ENCODE results near the gene FAM236C. TPM values are rescaled to one million over a fixed set of nuclear protein-coding genes. Genes with fewer than 3 reads are reported as not detected.
"Not testable (repeated sequence)": the region's sequence is repeated elsewhere in the genome, so short reads cannot be mapped to it uniquely, and the experiment has no call there.

FAM236C gene
- total RNA-seq, 1 experiment from 2014 or later = not detected

- ATAC-seq = peak; percentile 74
- H2AFZ ChIP-seq (ENCODE audit: low read depth, low read length, poor library complexity, severe bottlenecking); BruUV-seq (replicated peaks); H3K9me2 ChIP-seq (ENCODE audit: insufficient read depth); H4K20me1 ChIP-seq (ENCODE audit: insufficient read depth); H3K27ac ChIP-seq (ENCODE audit: low read depth, low read length); H3K4me1 ChIP-seq (ENCODE audit: control insufficient read depth in 1 of 2, insufficient read depth in 2 of 2, low read length in 2 of 2); DNase-seq (ENCODE audit: low read depth, low spot score); H3K4me3 ChIP-seq (replicated peaks in 1 of 2; ENCODE audit: low read depth in 1 of 2, low read length in 2 of 2); H3K27me3 ChIP-seq (ENCODE audit: insufficient read depth, low read length); H3K4me2 ChIP-seq (ENCODE audit: low read length); H3K9me3 ChIP-seq (ENCODE audit: control insufficient read depth in 1 of 2, insufficient read depth in 1 of 2, low read depth in 1 of 2, low read length in 2 of 2); H3K36me3 ChIP-seq (ENCODE audit: control insufficient read depth in 1 of 2, insufficient read depth in 2 of 2, low read length in 2 of 2); CTCF ChIA-PET; intact Hi-C loops (cut with micrococcal nuclease); RAD21 ChIA-PET (ENCODE audit: low non-redundant PET in 1 of 2, low total read pairs in 2 of 2, uncharacterized antibody in 2 of 2, unreplicated experiment in 2 of 2); POLR2A ChIA-PET; H3K79me2 ChIP-seq (ENCODE audit: insufficient read depth, low read length); H3K9ac ChIP-seq (ENCODE audit: low read length): not testable (repeated sequence)
These were observed 24.0 kb downstream of the FAM236C start for GRCh38 chrX:72936455-72936854.

GRCh38 chrX:72936882-72937455 lies 24.6 kb downstream of the FAM236C start:
- H3K4me2 ChIP-seq (ENCODE audit: low read length); H3K27me3 ChIP-seq (ENCODE audit: insufficient read depth, low read length); H3K79me2 ChIP-seq (ENCODE audit: insufficient read depth, low read length); H4K20me1 ChIP-seq (ENCODE audit: insufficient read depth); H3K27ac ChIP-seq (ENCODE audit: low read depth, low read length); POLR2A ChIA-PET; H3K9ac ChIP-seq (ENCODE audit: low read length); H2AFZ ChIP-seq (ENCODE audit: low read depth, low read length, poor library complexity, severe bottlenecking); CTCF ChIA-PET; H3K9me3 ChIP-seq (ENCODE audit: control insufficient read depth in 1 of 2, insufficient read depth in 1 of 2, low read depth in 1 of 2, low read length in 2 of 2); RAD21 ChIA-PET (ENCODE audit: low non-redundant PET in 1 of 2, low total read pairs in 2 of 2, uncharacterized antibody in 2 of 2, unreplicated experiment in 2 of 2); ATAC-seq; intact Hi-C loops (cut with micrococcal nuclease); BruUV-seq (replicated peaks); DNase-seq (ENCODE audit: low read depth, low spot score); H3K36me3 ChIP-seq (ENCODE audit: control insufficient read depth in 1 of 2, insufficient read depth in 2 of 2, low read length in 2 of 2); H3K9me2 ChIP-seq (ENCODE audit: insufficient read depth); H3K4me3 ChIP-seq (replicated peaks in 1 of 2; ENCODE audit: low read depth in 1 of 2, low read length in 2 of 2); H3K4me1 ChIP-seq (ENCODE audit: control insufficient read depth in 1 of 2, insufficient read depth in 2 of 2, low read length in 2 of 2): not testable (repeated sequence)

- H3K4me2 ChIP-seq (ENCODE audit: low read length); ATAC-seq; DNase-seq (ENCODE audit: low read depth, low spot score); H3K27ac ChIP-seq (ENCODE audit: low read depth, low read length); H3K27me3 ChIP-seq (ENCODE audit: insufficient read depth, low read length); H2AFZ ChIP-seq (ENCODE audit: low read depth, low read length, poor library complexity, severe bottlenecking); H3K4me1 ChIP-seq (ENCODE audit: control insufficient read depth in 1 of 2, insufficient read depth in 2 of 2, low read length in 2 of 2); H3K79me2 ChIP-seq (ENCODE audit: insufficient read depth, low read length); intact Hi-C loops (cut with micrococcal nuclease); H3K9me2 ChIP-seq (ENCODE audit: insufficient read depth); BruUV-seq (replicated peaks); H3K9ac ChIP-seq (ENCODE audit: low read length); H3K4me3 ChIP-seq (replicated peaks in 1 of 2; ENCODE audit: low read depth in 1 of 2, low read length in 2 of 2); H4K20me1 ChIP-seq (ENCODE audit: insufficient read depth); CTCF ChIA-PET; POLR2A ChIA-PET; H3K36me3 ChIP-seq (ENCODE audit: control insufficient read depth in 1 of 2, insufficient read depth in 2 of 2, low read length in 2 of 2); H3K9me3 ChIP-seq (ENCODE audit: control insufficient read depth in 1 of 2, insufficient read depth in 1 of 2, low read depth in 1 of 2, low read length in 2 of 2); RAD21 ChIA-PET (ENCODE audit: low non-redundant PET in 1 of 2, low total read pairs in 2 of 2, uncharacterized antibody in 2 of 2, unreplicated experiment in 2 of 2): not testable (repeated sequence)
These were observed 25.5 kb downstream of the FAM236C start, which contains the start of gene FAM236A for GRCh38 chrX:72937906-72938305. Gene FAM236A (plus strand): TSS chrX:72938206. CDS start chrX:72938263, 57 bp downstream.

- H3K27me3 ChIP-seq (ENCODE audit: insufficient read depth, low read length); H2AFZ ChIP-seq (ENCODE audit: low read depth, low read length, poor library complexity, severe bottlenecking); H3K4me2 ChIP-seq (ENCODE audit: low read length); H3K9ac ChIP-seq (ENCODE audit: low read length); POLR2A ChIA-PET; H3K79me2 ChIP-seq (ENCODE audit: insufficient read depth, low read length); H3K36me3 ChIP-seq (ENCODE audit: control insufficient read depth in 1 of 2, insufficient read depth in 2 of 2, low read length in 2 of 2); H3K27ac ChIP-seq (ENCODE audit: low read depth, low read length); H3K9me3 ChIP-seq (ENCODE audit: control insufficient read depth in 1 of 2, insufficient read depth in 1 of 2, low read depth in 1 of 2, low read length in 2 of 2); H3K4me1 ChIP-seq (ENCODE audit: control insufficient read depth in 1 of 2, insufficient read depth in 2 of 2, low read length in 2 of 2); H4K20me1 ChIP-seq (ENCODE audit: insufficient read depth); BruUV-seq (replicated peaks); RAD21 ChIA-PET (ENCODE audit: low non-redundant PET in 1 of 2, low total read pairs in 2 of 2, uncharacterized antibody in 2 of 2, unreplicated experiment in 2 of 2); H3K9me2 ChIP-seq (ENCODE audit: insufficient read depth); CTCF ChIA-PET; H3K4me3 ChIP-seq (replicated peaks in 1 of 2; ENCODE audit: low read depth in 1 of 2, low read length in 2 of 2); intact Hi-C loops (cut with micrococcal nuclease); ATAC-seq; DNase-seq (ENCODE audit: low read depth, low spot score): not testable (repeated sequence)
These were observed 29.9 kb downstream of the FAM236C start for GRCh38 chrX:72942272-72942671.
